ENCODE measurements around the gene SFXN5. TPM values are rescaled to one million over a fixed set of nuclear protein-coding genes. Genes with fewer than 3 reads are reported as not detected.

Gene SFXN5
- total RNA-seq, 1 experiment from 2014 or later, result 15.2 TPM

- no peaks in the 10 kb centered on the region for H3K9me3 ChIP-seq (ENCODE audit: insufficient read depth, low read depth)
- H2AFZ ChIP-seq, result no peak overlapping the region
- H4K20me1 ChIP-seq (ENCODE audit: insufficient read depth), result no peaks in the 10 kb centered on the region
- H3K79me2 ChIP-seq (ENCODE audit: low read depth), result no peaks in the 10 kb centered on the region
- H3K27ac ChIP-seq, result no peak overlapping the region
- no peaks in the 10 kb centered on the region for H3K36me3 ChIP-seq (ENCODE audit: low read depth)
- no peaks in the 10 kb centered on the region for H3K9me2 ChIP-seq (ENCODE audit: insufficient read depth)
- no peak overlapping the region for H3K4me2 ChIP-seq
- no peaks in the 10 kb centered on the region for H3K4me1 ChIP-seq (replicated peaks; ENCODE audit: insufficient read depth)
- H3K27me3 ChIP-seq (ENCODE audit: insufficient read depth, low read depth), result peaks cover 24% of the 10 kb centered on the region; the same call in 1 of the 2 replicates
- intact Hi-C loops (cut with micrococcal nuclease; ENCODE audit: unreplicated experiment), result loop anchor here (1.0 kb wide), 1 partner anchor 42 kb away; no protein-coding TSS in a partner anchor
- DNase-seq, result peak in 1 of 2 experiments; percentile 30
- no TSS peak for BruUV-seq (replicated peaks)
- no peaks in the 10 kb centered on the region for H3F3A ChIP-seq (ENCODE audit: insufficient read depth, low read depth)
- CTCF ChIA-PET, result interaction anchor here (0.6 to 0.7 kb wide), 2 partner anchors 71 to 242 kb away, joined by 3 read pairs; no protein-coding TSS in a partner anchor
- no peak overlapping the region for H3K4me3 ChIP-seq
- POLR2A ChIA-PET (ENCODE audit: unreplicated experiment), result no interaction called here
- TF ChIP-seq, protein P1, sequence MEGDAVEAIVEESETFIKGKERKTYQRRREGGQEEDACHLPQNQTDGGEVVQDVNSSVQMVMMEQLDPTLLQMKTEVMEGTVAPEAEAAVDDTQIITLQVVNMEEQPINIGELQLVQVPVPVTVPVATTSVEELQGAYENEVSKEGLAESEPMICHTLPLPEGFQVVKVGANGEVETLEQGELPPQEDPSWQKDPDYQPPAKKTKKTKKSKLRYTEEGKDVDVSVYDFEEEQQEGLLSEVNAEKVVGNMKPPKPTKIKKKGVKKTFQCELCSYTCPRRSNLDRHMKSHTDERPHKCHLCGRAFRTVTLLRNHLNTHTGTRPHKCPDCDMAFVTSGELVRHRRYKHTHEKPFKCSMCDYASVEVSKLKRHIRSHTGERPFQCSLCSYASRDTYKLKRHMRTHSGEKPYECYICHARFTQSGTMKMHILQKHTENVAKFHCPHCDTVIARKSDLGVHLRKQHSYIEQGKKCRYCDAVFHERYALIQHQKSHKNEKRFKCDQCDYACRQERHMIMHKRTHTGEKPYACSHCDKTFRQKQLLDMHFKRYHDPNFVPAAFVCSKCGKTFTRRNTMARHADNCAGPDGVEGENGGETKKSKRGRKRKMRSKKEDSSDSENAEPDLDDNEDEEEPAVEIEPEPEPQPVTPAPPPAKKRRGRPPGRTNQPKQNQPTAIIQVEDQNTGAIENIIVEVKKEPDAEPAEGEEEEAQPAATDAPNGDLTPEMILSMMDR (conservative IDR thresholded peaks at IDR 0.05), result peak; percentile 73
- TF ChIP-seq EZH2 (IDR thresholded peaks at IDR 0.05; ENCODE audit: low read depth), result no peak
Observed at GRCh38 chr2:72934683-72935610, 136.6 kb downstream of the SFXN5 start.

- Histone ChIP-seq H3K4me2 (no peak overlapping the region), H3F3A (ENCODE audit: insufficient read depth, low read depth) (no peaks in the 10 kb centered on the region), H3K4me3 (no peak overlapping the region), H3K79me2 (ENCODE audit: low read depth) (no peaks in the 10 kb centered on the region), H3K9me3 (ENCODE audit: insufficient read depth, low read depth) (no peaks in the 10 kb centered on the region), H3K27ac (no peak overlapping the region), H3K27me3 (ENCODE audit: insufficient read depth, low read depth) (peaks cover 37% of the 10 kb centered on the region), H2AFZ (no peak overlapping the region), H3K36me3 (ENCODE audit: low read depth) (no peaks in the 10 kb centered on the region), H3K4me1 (replicated peaks; ENCODE audit: insufficient read depth) (no peaks in the 10 kb centered on the region), H4K20me1 (ENCODE audit: insufficient read depth) (no peaks in the 10 kb centered on the region), H3K9me2 (ENCODE audit: insufficient read depth) (no peaks in the 10 kb centered on the region)
- TF ChIP-seq, protein P1 (conservative IDR thresholded peaks at IDR 0.05), result no peak
- no peak for TF ChIP-seq EZH2 (IDR thresholded peaks at IDR 0.05; ENCODE audit: low read depth)
- intact Hi-C loops (cut with micrococcal nuclease; ENCODE audit: unreplicated experiment), result no loop called here
- BruUV-seq (replicated peaks), result no TSS peak
- CTCF ChIA-PET, result no interaction called here
- POLR2A ChIA-PET (ENCODE audit: unreplicated experiment), result no interaction called here
- DNase-seq, result no peak
Observed at GRCh38 chr2:72933646-72934151, 137.8 kb downstream of the SFXN5 start.

DNA sequence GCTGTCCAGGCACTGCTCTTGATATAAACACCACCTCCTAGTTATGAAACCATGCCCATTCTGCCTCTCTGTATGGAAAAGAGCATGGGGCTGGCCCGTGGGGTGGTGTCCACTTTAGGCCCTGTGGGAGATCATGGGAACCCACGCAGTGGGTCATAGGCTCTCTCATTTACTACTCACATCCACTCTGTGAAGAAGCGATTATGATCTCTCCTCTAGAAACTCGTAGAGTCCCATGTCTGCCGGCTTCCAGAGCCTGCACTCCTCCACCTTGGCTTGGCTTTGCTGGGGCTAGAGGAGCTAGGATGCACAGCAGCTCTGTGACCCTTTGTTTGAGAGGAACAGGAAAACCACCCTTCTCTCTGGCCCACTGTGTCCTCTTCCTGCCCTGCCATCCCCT lies 138.3 kb downstream of the SFXN5 start:
- H2AFZ ChIP-seq, result no peak overlapping the region
- no peaks in the 10 kb centered on the region for H3K4me1 ChIP-seq (replicated peaks; ENCODE audit: insufficient read depth)
- no peaks in the 10 kb centered on the region for H3K79me2 ChIP-seq (ENCODE audit: low read depth)
- no peak overlapping the region for H3K4me3 ChIP-seq
- no peaks in the 10 kb centered on the region for H3K36me3 ChIP-seq (ENCODE audit: low read depth)
- peaks cover 42% of the 10 kb centered on the region for H3K27me3 ChIP-seq (ENCODE audit: insufficient read depth, low read depth)
- CTCF ChIA-PET, result interaction anchor here (0.6 kb wide), 1 partner anchor 223 kb away, joined by 11 read pairs; no protein-coding TSS in a partner anchor
- H3K9me2 ChIP-seq (ENCODE audit: insufficient read depth), result no peaks in the 10 kb centered on the region
- H3K9me3 ChIP-seq (ENCODE audit: insufficient read depth, low read depth), result no peaks in the 10 kb centered on the region
- no TSS peak for BruUV-seq (replicated peaks)
- no peaks in the 10 kb centered on the region for H4K20me1 ChIP-seq (ENCODE audit: insufficient read depth)
- H3K4me2 ChIP-seq, result no peak overlapping the region
- TF ChIP-seq, protein P1 (conservative IDR thresholded peaks at IDR 0.05), result no peak
- no peak for TF ChIP-seq EZH2 (IDR thresholded peaks at IDR 0.05; ENCODE audit: low read depth)
- POLR2A ChIA-PET (ENCODE audit: unreplicated experiment), result no interaction called here
- DNase-seq, result no peak
- H3F3A ChIP-seq (ENCODE audit: insufficient read depth, low read depth), result no peaks in the 10 kb centered on the region
- intact Hi-C loops (cut with micrococcal nuclease; ENCODE audit: unreplicated experiment), result no loop called here
- H3K27ac ChIP-seq, result no peak overlapping the region

Data from PC-9 (cell line).